GM12872 (cell line): Measurements from ENCODE around the gene CIITA.

Experiments used
- TF ChIP-seq, protein P1 (sequence below): IDR thresholded peaks from 3 replicates; pipeline ENCODE4 v1.5.1; 2011; ENCODE audit warnings: low read depth, mild to moderate bottlenecking, low read length, moderate library complexity; ENCODE audit not compliant: insufficient read depth

Gene CIITA

DNA sequence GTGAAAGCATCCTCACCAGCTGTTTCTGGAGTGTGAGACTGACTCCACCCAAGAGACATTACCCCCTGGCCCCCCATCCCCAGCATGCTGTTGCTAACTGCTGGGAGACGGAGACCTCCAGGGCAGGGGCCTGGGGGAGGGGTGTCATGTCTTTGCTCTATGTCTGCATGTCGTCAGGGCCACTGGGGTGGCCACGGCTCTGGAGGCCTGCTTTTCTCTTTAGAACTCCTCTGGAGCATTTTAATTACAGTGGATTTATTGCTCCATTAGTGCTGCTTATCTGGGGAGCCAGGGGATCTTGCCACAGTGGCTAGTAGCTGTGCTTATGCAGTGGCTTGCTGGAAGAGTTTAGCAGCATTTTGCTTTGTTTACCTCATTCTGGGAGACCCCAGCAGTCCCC is 99.6 kb downstream of the CIITA start:
- TF ChIP-seq, protein P1, sequence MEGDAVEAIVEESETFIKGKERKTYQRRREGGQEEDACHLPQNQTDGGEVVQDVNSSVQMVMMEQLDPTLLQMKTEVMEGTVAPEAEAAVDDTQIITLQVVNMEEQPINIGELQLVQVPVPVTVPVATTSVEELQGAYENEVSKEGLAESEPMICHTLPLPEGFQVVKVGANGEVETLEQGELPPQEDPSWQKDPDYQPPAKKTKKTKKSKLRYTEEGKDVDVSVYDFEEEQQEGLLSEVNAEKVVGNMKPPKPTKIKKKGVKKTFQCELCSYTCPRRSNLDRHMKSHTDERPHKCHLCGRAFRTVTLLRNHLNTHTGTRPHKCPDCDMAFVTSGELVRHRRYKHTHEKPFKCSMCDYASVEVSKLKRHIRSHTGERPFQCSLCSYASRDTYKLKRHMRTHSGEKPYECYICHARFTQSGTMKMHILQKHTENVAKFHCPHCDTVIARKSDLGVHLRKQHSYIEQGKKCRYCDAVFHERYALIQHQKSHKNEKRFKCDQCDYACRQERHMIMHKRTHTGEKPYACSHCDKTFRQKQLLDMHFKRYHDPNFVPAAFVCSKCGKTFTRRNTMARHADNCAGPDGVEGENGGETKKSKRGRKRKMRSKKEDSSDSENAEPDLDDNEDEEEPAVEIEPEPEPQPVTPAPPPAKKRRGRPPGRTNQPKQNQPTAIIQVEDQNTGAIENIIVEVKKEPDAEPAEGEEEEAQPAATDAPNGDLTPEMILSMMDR, result no peak

DNA sequence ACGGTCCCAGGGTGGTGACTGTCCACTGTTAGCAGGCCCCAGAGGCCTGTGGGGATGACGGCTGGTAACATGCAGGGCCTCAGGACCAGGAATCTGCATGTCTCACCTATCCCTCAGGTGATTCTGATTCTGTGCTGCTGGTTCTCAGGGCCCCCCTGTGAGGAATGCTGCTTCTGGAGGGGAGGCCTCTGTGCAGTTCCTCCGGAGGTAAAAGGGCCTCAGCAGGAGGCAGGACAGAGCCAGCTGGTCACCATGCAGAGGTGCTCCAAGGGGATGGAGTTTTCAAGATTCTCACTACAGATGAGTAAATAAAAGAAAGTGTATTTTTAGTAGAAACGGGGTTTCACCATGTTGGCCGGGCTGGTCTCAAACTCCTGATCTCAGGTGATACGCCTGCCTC is 101.1 kb downstream of the CIITA start:
- TF ChIP-seq, protein P1, result no peak

DNA sequence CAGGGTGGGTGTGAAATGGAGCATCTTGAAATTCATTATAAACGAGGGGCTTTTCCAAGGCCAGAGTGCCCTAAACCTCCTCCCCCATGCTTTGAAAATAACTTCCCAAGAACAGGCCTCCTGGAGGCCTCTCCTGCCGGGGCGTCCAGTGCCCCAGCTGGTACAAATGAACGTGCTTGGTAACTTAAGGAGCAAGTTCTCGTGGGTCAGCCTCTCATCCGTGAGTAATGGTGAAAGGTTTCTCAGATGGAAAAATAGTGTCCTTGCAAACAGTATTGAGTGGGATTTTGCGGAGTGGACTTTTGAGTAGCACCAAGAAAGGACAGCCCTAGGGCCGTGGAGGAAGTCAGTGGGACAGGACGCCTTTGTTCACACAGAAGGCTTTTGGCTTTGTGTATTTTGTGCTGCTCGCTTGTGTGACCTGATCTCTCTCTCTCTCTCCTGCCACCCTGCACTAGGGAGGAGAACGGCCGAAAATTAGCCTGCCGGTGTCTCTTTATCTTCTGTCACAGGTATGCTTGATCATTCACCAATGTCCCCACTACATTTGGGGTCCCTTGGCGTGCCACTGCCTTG is 102.0 kb downstream of the CIITA start:
- TF ChIP-seq, protein P1, result no peak

DNA sequence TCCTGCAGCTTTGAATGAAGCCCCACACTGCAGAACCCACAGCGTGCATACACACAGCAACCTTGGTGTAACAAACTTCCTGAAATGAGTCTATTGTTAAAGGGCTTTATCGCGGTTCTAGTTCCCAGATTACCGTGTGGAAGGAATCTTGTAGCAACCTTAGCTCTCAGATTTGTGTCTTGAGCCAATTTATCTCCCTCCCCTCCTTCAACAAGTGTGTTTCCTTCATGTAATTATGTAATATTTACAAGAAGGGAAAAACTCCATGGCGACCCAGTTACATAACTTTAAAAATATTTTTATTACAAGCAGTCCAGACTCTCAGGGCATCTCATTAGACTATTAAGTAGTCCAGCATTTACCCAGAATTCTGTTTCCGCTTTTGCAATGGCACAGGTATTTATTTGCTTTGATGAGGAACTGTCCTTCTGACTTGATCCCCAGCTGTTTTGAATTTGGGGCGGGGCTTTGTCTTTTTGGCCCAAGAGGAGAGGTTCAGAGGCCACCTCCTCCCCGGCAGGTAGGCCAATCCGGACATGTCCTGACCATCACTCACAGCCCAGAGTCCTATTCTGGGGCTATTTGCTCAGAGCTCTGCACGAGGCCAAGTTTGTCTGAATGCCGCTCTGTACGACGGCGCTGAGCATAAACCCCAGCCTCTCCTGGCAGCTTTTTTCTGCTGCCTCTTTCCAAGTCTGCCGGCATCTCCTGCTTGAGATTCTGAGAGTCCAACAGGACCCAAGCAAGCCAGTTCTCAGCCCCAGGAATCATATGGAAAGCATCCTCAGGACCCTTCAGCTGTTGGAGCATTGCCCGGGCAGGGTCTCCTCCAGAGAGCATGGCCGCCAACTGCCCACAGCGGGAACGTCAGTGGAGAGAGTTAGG is 103.0 kb downstream of the CIITA start:
- TF ChIP-seq, protein P1, result no peak

DNA sequence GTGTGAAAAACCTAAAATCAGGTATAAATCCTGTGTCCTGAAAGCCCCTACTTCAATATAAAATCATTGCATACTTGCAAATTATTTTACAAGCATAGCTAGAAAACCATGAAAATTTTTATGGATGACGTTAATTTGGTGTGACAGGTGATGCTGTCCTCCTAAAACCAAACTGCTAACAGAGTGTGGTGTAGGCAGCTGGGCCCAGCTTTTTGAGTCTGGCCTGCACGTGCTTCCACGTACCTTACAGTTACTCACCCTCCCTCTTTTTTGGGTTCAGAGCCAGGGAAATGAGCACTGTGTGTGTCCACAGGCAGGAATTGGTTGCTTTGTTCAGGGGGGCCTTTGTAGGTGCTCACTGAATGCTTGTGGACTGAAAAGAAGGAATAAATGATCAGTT is 103.8 kb downstream of the CIITA start:
- TF ChIP-seq, protein P1, result no peak

DNA sequence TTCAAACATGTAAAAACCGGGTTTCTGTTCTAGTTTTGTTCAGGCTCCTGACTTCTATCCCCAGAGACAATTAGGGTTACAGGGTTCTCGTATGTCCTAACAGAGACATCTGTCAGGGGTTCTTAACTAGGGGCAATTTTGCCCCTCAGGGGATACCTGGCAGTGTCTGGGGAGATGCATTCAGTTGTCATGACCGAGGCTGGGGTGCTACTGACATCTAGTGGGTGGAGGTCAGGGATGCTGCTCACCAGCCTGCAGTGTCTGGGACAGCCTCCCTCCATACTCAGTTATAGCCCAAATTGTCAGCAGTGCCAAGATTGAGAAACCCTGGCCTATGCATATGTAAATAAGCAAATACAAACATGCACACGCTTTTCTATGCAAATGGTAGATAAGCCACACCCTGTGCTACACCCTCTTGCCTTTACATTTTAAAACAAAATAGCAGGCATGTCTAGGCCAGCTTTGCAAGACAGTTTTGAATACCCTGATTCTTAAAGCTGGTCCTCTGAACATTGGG is 104.8 kb downstream of the CIITA start:
- TF ChIP-seq, protein P1, result peak; percentile 90

DNA sequence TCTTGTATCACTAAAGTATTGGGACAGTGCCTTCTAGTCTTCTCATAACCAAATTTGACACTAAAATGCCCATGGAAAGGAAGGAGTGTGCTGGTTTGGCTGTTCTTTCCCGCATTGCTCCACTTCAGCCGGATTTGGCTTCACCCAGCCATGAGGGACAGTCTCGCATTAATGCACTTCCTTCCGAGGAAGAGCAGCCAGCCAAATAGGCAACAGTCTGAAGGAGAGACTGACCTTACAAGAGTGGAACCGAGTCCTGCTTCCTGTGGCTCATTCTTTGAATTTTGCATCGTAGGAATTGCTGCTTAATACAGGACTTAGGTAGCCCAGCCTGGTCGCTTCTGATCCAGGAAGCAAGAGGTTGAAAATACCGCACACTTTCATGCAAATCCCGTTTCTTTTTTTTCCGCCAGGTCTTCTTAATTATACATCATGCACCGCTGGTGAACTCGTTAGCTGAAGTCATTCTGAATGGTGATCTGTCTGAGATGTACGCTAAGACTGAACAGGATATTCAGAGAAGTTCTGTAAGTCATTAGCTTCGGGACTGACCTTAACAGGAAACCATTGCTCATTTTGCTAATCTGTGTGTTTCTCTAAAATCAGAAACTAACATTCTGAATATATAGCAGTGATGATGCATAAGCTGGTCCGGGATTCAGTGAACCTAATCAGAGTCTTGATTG is 105.6 kb downstream of the CIITA start:
- TF ChIP-seq, protein P1, result no peak
